ENCODE data around the gene HERPUD2. TPM values are rescaled to one million over a fixed set of nuclear protein-coding genes. Genes with fewer than 3 reads are reported as not detected.
A peak's percentile ranks its signal among the peaks of the same experiment; 100 is the strongest.

The HERPUD2 gene, protein sequence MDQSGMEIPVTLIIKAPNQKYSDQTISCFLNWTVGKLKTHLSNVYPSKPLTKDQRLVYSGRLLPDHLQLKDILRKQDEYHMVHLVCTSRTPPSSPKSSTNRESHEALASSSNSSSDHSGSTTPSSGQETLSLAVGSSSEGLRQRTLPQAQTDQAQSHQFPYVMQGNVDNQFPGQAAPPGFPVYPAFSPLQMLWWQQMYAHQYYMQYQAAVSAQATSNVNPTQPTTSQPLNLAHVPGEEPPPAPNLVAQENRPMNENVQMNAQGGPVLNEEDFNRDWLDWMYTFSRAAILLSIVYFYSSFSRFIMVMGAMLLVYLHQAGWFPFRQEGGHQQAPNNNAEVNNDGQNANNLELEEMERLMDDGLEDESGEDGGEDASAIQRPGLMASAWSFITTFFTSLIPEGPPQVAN
- 24.9 and 29.7 TPM in 2 replicates for total RNA-seq

DNA sequence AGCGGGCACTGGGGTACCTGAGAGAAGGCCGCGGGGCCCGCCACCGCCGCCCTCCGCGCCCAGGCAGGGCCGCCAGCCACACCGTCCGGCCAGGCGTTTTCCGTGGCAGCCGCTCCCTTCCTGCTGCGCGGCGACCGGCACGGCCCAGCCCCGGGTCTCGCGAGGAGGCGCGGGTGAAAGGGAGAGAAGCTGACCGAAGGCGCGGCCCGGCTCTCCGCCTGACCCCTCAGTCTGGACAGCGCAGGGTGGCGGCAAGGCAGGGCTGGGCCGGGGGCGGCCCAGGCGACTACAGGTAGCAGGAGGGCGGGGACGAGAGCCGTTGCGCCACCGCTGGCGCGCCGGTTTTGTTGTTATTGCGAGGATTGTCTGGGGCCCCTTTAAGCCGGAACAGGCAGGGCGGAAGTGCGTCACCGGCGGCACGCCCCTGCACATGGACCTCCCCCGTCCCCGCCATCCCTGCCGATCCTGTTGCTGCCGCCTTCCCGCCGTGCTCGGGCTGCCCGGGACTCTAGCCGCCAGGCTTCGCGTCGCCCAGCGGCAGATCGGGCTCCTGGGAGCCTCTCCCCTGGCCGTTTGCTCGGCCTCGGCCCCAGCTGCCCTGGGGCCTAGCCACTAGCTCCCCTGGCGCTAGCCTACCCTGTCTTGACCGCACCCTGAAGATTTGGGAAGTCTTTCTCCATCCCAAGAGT is at the start of gene HERPUD2:
HERPUD2 (minus strand) TSS at position 352 of the 689 bp plus-strand sequence. CDS start 805 bp downstream, outside the sequence.
- DNase-seq (ENCODE audit: low read depth, low spot score): peak; percentile 72

DNA sequence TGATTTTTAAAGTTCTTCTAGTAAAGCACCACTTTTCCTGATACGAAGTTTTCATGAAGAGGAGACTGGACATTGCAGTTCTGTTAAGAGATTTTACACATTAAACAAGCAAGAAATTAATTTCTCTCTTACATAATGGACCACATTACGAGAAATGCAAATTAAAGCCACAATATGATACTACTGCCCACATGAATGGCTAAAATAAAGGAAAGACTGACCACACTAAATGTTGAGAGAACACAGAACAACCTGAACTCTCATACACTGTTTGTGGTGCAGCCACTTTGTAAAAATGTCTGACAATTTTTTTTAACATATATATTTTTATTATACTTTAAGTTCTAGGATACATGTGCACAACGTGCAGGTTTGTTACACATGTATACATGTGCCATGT is 44.0 kb upstream of the HERPUD2 start:
- DNase-seq (ENCODE audit: low read depth, low spot score): no peak

DNA sequence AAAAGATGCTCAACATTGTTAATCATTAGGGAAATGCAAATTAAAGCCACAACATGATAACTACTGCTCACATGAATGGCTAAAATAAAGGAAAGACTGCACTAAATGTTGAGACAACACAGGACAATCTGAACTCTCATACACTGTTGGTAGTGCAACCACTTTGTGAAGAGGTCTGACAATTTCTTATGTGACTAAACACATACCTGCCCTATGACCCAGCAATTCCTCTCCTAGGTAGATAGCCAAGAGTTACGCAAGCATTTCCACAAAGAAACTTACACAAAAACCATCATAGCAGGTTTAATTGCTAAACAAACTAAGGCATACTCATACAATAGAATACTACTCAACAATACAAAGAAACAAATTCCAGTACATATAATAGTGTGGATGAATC is 41.8 kb upstream of the HERPUD2 start:
- DNase-seq (ENCODE audit: low read depth, low spot score): no peak

DNA sequence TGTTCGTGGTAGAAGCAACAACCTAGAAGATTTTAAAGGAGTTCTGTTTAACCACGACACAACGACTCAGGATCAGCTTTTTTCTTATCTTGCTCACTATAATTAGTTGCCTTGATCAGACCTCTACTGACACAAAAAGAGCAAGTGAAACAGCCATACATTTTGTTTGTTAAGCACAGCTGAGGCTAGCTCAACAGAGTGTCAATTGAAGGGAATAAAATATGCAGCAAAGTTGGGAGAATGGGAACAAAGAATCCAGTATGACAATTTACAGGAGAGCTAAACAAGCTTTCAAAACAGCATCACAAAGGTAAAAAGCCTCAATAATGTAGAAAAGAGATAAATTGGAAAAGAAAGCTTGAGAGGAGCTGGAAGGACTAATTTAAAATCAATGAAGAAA is 40.5 kb upstream of the HERPUD2 start:
- DNase-seq (ENCODE audit: low read depth, low spot score): no peak

DNA sequence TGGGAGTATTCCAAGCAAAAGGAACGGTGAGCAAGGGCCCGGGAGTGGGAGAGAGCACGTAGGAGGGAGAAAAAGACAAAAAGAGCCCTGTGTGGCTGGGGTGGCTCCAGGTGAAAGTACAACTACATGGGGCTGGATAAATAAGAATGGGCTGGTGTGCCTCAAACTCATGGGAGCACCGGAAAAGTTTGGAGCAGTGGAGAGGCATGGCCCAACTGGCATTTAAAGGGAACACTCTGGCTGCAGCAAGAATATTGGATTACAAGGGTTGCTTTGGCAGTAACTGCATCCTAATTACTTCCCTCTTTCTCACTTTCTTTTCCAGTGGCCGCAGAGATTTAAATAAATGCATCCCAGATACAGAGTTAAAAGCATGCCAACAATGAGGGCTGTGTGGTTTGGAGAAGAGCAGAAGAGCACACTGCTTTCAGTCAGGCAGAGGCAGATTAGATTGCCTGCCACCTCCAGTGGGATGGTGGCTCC is 39.1 kb upstream of the HERPUD2 start:
- DNase-seq (ENCODE audit: low read depth, low spot score): no peak

DNA sequence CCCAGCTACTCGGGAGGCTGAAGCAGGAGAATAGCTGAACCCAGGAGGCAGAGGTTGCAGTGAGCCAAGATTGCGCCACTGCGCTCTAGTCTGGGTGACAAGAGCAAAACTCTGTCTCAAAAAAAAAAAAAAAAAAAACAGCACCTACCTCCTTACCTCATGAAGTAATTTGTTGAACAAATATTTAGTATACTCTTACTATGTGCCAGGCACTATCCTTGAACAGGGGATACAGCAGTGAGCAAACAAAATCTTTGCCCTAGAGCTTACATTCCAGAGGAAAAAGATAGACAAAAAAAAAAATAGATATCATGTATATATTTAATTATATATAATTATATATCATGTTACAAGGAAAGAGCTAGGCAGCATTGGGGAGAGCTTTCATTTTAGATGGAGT is 36.4 kb upstream of the HERPUD2 start:
- no peak for DNase-seq (ENCODE audit: low read depth, low spot score)

DNA sequence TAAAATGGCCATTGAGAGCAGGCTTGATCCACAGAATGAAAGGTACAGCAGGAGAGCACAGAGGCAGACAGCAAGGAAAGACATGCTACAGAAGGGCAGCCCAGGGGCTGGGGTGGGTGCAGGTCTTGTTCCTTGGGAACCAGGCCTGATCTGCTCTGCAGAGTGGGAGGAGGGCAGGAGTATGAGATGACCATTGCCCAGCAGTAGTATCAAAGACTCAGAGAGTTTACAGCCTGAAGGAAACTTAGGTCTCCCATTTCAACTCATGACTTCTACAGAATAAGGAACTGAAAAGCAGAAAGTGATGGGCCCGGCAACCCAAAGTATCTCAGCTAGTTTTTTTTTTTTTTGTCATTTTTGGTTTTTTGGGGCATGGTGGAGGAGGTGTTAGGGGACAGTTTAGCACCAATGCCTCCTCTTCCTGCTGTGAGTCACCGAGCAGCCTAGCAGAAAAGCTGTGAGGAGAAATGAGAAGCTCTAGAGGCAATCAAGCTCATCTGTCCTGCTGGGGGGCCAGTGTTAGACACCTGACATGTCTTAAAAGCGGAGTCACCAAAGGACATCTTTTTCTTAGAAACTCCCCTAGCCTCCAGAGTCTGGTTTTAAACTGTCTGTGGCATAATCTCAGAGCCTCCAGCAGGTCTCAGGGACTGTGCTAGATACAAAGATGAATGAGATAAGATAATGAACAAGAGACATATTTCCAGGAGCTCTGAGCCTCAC is 34.3 kb upstream of the HERPUD2 start:
- DNase-seq (ENCODE audit: low read depth, low spot score): no peak

DNA sequence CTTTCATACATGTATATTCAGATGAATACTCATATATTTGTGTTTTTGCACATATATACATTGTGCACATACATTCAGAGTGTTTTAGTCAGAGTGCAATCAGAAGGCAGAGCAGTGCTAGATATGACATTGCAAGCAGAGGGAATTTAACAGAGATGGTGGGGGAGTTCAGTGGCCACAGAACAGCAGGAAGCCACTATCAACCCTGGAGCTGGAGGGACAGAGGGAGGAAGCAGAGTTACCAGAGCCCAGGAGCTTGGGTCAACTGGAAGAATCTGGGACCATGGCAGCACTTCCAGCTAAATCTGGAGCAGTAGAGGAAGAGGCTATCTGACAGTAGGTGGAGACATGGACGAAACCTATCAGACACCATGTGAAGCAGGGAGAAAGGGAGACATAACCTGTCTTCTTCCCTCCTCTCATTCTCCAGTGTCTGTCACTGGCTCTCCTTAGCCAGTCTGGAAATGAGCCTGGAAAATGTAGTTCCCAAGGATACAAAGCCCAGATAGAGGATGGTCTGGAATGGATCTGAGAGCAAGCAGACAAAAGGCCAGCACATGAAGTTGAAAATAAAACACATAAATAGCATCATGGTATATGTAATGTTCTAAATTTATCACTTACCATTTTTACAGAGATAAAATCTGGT is 33.6 kb upstream of the HERPUD2 start:
- DNase-seq (ENCODE audit: low read depth, low spot score): no peak

DNA sequence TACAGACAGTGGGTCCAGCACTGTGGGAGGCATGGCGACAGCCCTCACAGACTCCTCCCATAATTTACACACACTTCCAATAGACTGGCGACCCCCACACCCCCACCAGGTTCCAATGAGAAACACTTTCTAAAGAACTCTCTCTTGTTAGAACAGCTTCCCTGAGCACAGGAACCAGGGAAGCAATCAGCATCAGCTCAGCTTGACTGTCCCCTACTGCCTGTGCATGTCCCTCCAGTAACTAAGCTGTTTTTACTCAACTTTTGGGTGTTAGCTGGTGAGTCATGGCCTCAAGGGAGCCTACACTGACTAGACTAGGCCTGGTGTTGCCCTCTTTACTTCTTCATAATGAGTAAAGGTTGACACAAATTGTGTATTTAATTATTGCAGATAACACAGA is 32.6 kb upstream of the HERPUD2 start:
- no peak for DNase-seq (ENCODE audit: low read depth, low spot score)

DNA sequence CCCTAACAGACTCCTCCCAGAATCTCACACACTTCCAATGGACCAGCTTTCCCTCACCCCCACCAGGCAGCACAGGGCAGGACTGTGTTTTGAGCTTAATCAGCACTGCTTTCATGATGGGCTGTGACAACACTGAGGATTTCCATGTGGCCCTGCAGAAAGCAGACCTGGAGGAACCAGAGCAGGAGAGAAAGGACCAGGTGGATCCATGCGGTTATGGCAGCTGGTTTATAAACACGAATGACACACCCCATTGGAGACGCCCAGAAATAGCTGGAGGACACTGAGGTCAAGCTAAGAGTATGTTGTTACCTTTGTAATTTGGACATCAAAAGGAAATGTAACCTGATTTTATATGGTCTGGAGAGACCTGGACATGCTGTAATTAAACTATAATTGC is 31.7 kb upstream of the HERPUD2 start:
- no peak for DNase-seq (ENCODE audit: low read depth, low spot score)

DNA sequence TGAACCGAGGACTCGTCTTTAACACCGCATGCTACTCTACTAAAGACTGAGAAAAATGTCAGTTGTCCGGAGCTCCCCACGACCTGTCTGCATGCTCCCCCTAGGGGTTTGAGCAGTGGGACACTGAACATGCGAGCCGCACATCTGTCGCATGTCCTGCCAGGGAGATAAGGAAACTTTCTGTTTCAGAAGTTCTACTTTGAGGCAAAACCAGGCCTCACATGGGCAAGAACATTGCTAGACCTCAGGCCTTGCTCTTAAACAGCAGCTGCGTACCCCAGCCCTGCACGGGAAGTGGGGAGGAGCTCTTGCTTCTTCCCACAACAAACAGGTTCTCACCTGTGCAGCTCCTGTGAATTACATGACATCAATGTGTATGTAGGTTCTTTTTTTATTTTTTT is 30.3 kb upstream of the HERPUD2 start:
- no peak for DNase-seq (ENCODE audit: low read depth, low spot score)

DNA sequence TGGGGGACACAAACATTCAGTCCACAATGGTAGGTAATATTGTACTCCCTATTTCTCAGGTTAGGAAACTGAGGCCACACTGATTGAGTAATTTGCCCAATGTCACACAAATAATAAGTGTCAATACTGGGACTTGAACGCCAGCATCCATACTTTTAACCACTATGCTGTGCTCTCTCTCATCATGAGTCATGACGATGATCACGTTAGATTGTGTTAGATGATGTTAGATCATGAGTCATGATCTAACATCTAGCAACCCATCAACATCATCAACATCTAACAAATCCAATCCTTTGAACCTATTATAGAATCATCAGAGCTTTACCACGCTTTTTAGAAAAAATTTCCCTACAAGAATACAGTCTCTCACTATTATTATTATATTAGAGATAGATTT is 28.1 kb upstream of the HERPUD2 start:
- DNase-seq (ENCODE audit: low read depth, low spot score): no peak

DNA sequence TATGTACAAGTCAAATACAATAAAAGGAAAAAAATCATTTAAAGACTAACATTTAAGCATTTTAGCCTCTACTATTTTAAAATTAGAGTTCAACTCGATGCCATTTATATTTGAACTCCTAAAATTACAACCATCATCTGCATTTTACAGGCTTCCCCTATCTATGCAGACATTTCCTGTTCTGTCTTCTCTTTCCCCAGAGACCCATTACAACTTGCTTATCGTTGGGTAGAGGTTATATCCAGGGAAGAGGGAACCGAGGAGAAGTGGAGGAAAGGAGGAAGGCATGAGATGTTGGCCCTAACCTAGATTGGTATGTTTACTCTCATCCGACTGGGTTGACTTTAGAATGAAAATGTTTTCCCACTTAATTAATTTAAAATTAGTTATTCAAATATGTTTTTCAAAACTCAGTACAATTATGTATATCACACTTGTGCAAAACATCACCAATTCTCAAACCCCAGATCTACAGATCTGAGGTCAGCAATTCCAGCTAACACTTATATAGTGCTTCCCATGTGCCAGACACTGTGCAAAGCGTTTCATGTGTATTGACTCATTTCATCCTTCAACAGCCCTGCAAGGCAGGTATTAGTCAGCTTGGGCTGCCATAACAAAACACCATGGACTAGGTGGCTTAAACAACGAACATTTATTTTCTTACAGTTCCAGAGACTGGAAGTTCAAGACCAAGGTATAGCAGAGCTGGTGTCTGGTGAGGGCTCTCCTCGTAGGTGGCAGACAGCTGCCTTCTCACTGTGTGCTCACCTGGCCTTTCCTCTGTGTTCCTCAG is 27.3 kb upstream of the HERPUD2 start:
- no peak for DNase-seq (ENCODE audit: low read depth, low spot score)

DNA sequence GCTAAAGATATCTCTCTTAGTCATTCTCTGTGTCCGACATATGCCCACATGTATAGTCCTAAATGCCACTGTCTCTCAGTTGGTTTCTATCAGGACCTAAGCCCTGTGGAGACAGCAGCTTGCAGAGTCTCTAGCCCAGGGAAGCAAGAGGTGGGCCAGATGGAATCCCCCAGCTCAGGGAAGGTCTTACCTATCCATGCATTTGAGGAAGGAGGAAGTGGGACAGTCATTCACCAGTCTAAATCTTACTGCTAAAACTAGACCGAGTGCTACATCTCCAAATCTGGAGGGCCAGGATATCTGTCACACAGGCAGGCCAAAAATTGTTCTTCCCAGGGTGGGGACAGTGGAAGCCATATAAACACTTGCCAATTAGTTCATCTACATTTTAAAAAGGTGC is 26.4 kb upstream of the HERPUD2 start:
- DNase-seq (ENCODE audit: low read depth, low spot score): no peak

DNA sequence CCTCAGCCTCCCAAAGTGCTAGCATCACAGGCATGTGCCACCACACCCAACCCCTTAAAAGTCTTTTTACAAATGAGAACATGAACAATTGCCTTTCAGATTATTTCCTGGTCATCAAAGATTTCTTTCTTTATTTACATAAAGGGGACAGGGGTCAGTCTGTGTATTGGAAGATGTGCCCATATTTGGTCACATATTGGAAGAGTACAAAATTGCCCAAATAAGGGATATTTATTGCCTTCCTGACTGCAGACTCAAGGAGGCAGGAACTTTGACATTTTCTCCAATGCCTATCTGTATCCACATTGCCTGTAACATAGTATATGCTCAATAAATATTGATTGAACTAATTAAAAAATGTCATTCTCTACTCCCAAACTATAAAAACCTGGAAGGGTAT is 25.9 kb upstream of the HERPUD2 start:
- no peak for DNase-seq (ENCODE audit: low read depth, low spot score)

DNA sequence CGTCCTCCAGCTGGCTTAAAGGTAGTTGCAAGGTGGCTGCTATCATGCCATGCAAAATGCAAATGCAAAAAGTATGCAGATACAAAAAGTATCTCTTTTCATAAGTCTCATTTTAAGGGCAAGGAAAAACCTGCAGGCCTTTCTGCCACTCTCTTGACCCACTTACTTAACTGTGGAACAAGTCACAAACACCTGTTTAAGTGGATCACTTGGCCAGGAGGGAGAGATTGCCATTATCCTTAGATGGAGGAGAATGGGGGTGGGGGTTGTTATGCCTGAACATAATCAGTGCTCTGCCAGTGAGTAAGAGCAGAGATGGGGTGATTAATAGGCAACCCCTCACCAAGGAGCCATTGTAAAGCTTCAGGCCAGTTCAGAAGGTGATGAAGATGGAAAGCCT is 25.1 kb upstream of the HERPUD2 start:
- no peak for DNase-seq (ENCODE audit: low read depth, low spot score)

DNA sequence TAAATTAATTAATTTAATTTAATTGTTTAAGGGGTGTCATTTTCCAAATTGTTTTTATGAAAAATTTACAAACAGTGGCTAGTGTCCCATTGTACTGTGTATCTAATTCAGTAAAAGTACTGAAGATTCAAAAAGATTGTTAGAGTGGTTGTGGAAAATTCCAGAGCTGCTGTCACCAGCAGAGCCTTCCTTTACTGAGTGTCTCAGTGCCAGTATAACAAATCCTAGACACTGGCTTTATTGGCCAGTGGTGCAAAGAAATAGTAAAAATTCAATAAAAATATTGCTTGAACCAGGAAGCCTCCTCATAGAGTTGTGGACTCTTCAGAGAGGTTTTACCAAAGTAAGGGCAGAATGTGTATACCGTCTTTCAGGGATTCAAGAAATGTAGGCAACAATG is 23.1 kb upstream of the HERPUD2 start:
- DNase-seq (ENCODE audit: low read depth, low spot score): no peak

DNA sequence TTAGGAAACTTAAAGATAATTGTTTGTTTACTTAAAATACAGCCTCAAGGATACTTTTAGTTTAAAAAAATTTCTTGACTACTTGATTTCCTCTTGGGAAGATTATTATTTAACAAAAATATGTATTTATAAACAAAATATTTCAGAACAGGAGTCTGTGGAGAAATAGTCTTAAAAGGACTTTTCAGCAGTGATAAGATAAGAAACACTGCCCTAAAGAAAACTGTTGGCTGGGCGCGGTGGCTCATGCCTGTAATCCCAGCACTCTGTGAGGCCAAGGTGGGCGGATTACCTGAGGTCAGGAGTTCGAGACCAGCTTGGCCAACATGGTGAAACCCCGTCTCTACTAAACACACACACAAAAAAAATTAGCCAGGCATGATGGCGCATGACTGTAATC is 22.6 kb upstream of the HERPUD2 start:
- DNase-seq (ENCODE audit: low read depth, low spot score): no peak

DNA sequence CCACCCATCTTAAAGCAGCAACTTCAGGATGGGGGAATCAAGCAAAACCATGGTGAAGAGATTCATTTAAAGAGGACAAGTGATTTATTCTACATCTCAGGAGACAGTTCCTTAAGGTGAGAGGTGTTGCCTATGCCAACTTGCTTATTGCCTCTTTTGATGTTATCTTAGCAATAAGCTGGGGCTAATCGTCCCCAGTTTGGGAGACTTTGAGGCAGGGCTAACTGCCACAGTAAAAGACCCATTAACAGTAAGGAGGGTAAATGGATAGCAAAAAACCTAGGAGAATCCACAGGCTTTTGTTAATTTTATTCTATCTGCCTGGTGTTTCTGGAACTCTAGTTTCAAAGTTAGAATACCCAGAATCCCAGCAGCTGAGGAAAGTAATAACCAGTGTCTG is 22.1 kb upstream of the HERPUD2 start:
- no peak for DNase-seq (ENCODE audit: low read depth, low spot score)

DNA sequence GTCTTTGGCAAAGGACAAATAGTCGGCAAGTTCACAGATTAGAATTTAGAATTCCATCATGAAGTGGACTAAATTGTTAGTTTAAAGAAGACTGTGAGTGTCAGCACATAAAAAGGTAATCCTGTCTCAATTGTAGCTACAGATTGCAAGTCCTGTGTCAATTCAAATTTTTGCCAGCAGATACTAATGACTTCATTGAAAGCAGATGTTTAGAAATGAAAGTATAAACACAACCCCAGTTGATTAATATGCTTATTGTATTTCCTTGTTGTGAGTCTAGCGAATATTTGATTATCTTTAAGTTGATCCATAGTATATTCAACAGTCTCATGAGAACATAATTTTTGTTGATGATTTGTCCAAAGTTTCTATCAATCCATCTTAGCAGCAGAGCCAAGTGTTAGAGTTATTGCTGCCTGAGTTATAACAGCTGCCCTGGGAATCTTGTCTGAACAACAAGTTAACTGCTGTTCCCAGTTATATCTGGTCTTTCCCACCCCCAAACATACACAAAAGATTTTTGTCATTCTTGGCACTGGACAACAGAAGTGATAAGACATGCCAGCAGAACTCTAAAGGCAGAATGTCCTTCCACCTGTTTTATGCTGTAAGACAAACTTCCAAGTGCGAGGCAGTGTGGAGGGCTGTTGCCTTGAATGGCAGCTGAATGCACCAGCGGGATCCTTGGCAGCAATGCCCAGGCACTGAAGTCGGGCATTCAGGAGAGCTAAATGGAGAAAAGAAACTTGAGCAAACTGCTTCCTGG is 21.3 kb upstream of the HERPUD2 start:
- no peak for DNase-seq (ENCODE audit: low read depth, low spot score)

Data from pulmonary artery endothelial cell (primary cell).